Activated CD4-positive, alpha-beta T cell treated with anti-CD3 and anti-CD28 coated beads for 1 hour (primary cell): ENCODE data around the gene PNMA8A.
"Not testable (repeated sequence)": the region's sequence is repeated elsewhere in the genome, so short reads cannot be mapped to it uniquely, and the experiment has no call there.

Experiments used
- DNase-seq: peaks from one replicate; pipeline ENCODE4 v3.0.0-alpha.2; 2020

Gene PNMA8A

GRCh38 chr19:46461537-46461936, 9.8 kb downstream of the PNMA8A start:
- no peak for DNase-seq

- DNase-seq: no peak
These were observed 10.4 kb downstream of the PNMA8A start for GRCh38 chr19:46460981-46461380.

- no peak for DNase-seq
These were observed 11.3 kb downstream of the PNMA8A start for GRCh38 chr19:46460055-46460454.

- no peak for DNase-seq
These were observed 14.4 kb downstream of the PNMA8A start for GRCh38 chr19:46456930-46457329.

- no peak for DNase-seq
These were observed 17.1 kb downstream of the PNMA8A start for GRCh38 chr19:46454244-46454643.

- DNase-seq: no peak
These were observed 17.7 kb downstream of the PNMA8A start for GRCh38 chr19:46453661-46454060.

- no peak for DNase-seq
These were observed 19.2 kb downstream of the PNMA8A start for GRCh38 chr19:46452186-46452585.

GRCh38 chr19:46451352-46451751, 20.0 kb downstream of the PNMA8A start:
- DNase-seq: no peak

- no peak for DNase-seq
These were observed 20.6 kb downstream of the PNMA8A start for GRCh38 chr19:46450737-46451136.

- DNase-seq: no peak
These were observed 22.1 kb downstream of the PNMA8A start for GRCh38 chr19:46449228-46449627.

- DNase-seq: no peak
These were observed 22.8 kb downstream of the PNMA8A start for GRCh38 chr19:46448601-46449000.

GRCh38 chr19:46447824-46448223, 23.5 kb downstream of the PNMA8A start:
- no peak for DNase-seq

- DNase-seq: no peak
These were observed 24.4 kb downstream of the PNMA8A start for GRCh38 chr19:46447006-46447405.

GRCh38 chr19:46446021-46446420, 25.3 kb downstream of the PNMA8A start:
- no peak for DNase-seq

- no peak for DNase-seq
These were observed 28.4 kb downstream of the PNMA8A start for GRCh38 chr19:46442808-46443450.

- no peak for DNase-seq
These were observed 29.5 kb downstream of the PNMA8A start for GRCh38 chr19:46441866-46442265.

GRCh38 chr19:46435689-46436088, 35.7 kb downstream of the PNMA8A start:
- DNase-seq: not testable (repeated sequence)

- DNase-seq: no peak
These were observed 36.4 kb downstream of the PNMA8A start for GRCh38 chr19:46435009-46435408.

GRCh38 chr19:46433470-46433869, 37.9 kb downstream of the PNMA8A start:
- not testable (repeated sequence) for DNase-seq

GRCh38 chr19:46431824-46432223, 39.5 kb downstream of the PNMA8A start:
- no peak for DNase-seq

- no peak for DNase-seq
These were observed 41.4 kb downstream of the PNMA8A start for GRCh38 chr19:46429999-46430398.

GRCh38 chr19:46428239-46429135, 42.9 kb downstream of the PNMA8A start, which contains the start of gene PNMA8C:
Gene PNMA8C (minus strand): TSS chr19:46428936. CDS start chr19:46428359, 577 bp downstream.
- DNase-seq: peak; percentile 24

- DNase-seq: no peak
These were observed 43.8 kb downstream of the PNMA8A start for GRCh38 chr19:46427518-46428045.
